Measurements from ENCODE around the gene TBCC.
"Not testable (repeated sequence)": the region's sequence is repeated elsewhere in the genome, so short reads cannot be mapped to it uniquely, and the experiment has no call there.

The TBCC gene

DNA sequence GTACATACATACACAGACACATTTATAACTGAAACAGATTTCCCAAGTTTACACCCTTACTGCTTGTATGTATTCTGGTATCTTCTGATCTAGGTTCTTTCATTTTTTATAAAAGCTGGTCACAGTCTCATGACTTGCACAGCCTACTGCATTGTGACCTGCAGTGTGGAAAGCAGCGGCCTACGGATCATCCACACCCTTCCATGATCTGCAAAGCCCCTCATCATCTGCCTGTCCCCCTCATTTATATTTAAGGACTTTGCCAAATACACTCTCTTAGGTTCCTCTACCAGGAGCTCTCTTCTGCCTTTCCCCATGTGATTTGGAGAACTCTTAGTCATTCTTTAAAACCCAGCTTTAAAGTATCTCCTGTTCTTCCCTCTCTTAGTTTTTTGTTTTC, 23.9 kb upstream of the TBCC start:
- DNase-seq = no peak

DNA sequence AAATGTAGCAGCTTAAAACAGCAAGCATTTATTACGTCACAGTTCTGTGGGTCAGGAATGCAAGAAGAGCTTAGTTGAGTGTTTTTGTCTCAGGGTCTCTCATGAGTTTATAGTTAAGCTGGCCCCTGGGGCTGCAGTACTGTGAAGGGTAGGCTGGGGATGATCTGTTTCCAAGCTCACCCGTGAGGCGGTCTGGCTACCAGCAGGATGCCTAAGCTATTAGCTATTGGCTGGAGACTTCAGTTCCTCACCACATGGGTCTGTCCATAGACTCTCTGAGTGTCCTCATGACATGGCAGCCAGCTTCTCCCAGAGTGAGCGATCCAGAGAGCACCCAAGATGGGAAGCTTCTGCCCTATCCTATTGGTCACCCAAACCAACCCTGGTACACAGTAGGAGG, 23.1 kb upstream of the TBCC start:
- DNase-seq = no peak

DNA sequence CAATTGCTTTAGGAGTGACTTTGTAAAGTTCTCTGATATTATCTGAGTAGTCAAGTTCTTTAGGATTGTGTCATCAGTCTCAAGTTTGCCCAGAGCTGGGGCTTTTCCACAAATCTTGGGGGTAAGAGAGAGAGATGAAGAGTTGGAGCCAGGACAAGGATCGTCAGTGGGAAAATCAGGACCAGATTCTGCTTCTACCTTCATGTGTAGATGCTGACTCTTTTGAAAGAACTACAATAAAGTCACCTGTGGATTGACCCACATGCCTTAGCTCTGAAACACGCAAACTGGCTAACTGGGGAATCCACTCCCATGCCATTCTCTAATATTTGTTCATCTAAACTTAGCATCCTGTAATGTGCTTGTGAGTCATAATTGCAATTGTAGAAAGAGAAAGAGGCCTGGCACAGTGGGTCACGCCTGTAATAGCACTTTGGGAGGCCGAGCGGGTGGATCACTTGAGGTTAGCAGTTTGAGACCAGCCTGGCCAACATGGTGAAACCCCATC, 20.3 kb upstream of the TBCC start:
- DNase-seq = no peak

DNA sequence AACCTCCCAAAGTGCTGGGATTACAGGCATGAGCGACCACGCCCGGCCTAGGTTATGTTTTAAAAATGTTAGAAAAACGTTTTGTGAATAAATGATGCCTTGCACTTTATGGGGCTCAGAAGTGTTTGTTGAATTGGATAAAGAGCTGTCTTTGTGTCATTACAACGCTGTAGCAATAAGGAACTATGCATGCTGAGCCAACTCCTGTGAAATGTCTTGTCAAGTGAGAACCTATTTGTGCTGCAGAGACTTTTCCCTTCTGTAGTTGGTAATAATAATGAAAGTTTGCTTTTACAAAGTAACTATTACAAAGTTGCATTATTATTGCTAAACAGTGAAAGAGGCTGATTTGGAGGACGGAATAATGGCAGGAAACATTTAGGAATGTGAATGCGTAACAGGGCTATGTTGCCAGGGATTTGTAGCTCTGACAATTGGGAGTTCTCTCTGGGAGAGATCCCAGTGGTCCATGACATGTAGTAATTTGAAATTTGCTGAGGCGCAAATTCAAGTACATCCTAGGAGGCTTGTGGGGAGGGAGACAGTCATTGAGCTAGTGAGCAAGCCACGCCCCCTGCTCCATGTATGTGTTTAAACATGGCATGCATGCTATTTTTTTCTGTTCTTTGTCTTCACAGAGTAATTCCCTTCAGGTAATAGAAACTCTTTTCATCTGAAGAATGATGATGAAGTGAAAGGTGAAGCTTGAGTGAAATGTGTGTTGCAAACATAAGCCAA, 19.2 kb upstream of the TBCC start:
- DNase-seq = no peak

DNA sequence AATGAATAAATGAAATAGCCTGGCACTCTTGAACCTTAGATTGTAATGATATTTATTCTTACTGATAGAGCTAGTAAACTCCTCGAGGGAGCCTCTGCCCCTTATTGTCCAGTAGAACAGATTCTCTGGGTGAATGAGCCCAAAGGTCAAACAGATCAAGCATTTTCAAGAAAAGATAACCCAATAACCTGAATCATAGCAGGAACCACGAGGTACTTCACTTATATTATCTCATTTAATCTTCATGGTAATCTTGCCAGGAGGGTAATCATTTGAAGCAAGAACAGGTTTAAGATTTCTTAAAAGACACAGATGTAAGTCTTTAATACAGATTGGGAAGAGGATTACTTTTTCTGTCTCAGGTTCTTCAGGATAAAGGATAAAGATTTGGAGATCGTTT, 17.0 kb upstream of the TBCC start:
- DNase-seq = no peak

DNA sequence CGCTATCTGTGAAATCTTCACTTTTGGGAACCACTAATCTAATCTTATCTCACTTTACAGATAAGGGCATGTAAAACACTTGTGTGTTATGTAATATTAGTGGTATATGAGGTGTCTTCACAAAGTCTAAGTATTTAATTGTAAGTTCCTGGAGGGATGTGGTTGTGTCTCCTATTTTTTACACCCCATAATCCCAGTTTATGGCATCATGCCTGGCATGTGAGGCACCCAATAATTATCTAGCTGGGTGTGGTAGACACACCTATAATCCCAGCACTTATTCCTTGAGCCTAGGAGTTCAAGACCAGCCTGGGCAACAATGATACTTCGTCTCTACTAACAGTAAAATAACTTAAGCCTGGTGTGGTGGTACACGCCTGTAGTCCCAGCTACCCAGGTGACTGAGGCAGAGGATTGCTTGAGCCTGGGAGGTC, 16.5 kb upstream of the TBCC start:
- no peak for DNase-seq

DNA sequence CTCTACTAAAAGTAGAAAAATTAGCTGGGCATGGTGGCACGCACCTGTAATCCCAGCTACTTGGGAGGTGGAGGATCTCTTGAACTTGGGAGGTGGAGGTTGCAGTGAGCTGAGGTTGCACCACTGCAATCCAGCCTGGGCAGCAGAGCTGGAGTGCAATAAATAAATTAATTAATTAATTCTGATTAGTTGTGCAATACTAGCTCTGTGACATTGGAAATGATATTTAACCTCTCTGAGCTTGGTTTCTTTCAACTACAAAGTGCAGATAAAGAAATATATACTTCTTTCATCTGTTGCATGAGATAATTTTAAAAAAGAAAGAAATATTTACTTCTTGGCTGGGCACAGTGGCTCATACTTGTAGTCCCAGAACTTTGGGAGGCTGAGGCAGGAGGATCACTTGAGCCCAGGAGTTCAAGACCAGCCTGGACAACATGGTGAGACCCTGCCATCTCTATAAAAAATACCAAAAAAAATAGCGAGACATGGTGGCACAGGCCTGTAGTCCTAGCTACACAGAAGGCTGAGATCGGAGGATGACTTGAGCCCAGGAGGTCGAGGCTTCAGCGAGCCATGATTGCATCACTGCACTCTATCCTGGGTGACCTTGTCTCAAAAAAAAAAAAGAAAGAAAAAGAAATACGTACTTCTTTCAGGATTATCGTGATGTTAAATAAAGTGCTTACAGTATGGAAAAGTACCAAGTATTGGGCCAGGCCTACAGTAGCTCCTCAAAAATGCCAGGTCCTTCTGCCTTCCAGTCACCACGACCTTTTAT, 15.6 kb upstream of the TBCC start:
- DNase-seq = no peak

DNA sequence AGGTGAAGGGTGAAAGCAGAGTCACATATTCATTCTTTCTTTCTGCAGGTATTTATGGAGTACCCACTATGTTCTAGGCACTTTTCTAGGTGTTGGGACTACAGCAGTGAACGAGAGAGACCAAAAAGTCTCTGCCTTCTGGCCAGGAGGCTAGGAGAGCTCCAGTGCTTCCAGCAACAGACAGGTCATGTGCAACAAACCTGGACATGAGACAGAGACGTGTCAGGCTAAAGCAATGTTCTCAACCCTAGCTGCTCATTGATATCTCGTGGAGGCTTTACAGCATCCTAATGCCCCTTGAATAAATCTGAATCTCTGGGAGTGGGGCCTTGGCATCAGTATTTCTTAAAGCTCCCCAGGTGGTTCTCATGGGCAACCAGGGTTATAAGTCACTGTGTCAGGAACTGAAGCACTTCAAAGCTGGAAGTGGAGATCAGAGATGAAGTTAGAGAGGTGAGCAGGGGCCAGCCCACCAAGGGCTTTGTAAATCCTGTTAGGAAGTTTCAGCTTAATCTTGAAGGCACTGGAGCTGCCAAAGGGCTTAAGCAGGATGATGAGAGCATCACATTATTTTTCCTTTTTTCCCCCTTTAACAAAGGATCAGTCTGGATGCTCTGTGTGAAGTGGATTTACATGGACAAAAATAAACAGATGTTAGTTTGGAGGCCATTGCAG, 13.0 kb upstream of the TBCC start:
- DNase-seq = no peak

DNA sequence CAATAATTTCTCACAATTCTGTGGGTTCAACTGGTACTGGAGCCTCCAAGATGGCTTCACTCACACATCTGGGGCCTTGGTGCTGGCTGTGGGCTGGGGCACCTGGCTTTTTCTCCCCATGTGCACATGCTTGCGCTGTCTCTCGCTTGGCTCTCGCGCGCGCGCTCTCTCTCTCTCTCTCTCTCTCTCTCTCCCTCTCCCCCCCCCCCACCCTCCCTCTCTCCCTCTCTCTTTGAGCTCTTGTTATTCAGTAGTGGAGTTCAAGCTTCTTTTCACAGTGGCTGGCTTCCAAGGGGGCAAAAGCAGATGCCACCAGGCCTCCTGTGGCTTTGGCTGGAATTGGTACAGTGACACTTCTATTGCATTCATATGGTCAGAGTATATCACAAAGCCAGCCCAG, 10.8 kb upstream of the TBCC start:
- no peak for DNase-seq

DNA sequence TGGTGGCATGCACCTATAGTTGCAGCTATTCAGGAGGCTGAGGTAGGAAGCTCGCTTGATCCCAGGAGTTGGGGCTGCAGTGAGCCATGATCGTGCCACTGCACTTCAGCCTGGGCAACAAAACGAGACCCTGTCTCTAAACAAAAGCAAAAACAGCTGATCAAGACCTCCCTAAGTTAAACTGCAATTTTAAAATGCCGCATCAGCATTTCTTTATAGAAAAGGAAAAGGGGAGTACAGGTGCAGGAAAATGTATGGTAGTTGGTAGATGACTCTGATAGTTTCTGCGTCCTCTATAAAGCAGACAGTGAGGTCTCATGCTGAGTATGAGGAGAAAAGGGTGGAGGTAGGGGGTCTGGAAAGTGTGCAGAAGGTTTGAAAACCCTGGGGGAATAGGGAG, 8.9 kb upstream of the TBCC start:
- DNase-seq = no peak

DNA sequence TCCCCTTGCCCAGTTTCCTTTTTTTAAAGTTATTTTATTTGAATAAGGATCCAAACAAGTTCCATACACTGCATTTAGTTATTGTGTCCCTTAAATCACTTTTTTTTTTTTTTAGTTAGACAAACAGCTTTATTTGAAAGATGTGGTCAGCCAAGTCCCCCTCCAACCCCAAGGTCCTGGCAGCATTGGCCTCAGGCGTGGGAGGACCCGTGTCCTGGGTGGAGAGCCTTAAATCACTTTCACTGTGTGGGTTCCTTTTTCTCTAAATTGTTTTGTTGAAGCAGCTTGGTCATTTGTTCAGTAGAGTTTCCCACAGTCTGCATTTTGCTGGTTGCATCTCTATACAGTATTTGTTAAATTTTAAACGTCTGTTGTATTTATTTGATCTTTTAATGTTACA, 5.2 kb upstream of the TBCC start:
- DNase-seq = no peak

DNA sequence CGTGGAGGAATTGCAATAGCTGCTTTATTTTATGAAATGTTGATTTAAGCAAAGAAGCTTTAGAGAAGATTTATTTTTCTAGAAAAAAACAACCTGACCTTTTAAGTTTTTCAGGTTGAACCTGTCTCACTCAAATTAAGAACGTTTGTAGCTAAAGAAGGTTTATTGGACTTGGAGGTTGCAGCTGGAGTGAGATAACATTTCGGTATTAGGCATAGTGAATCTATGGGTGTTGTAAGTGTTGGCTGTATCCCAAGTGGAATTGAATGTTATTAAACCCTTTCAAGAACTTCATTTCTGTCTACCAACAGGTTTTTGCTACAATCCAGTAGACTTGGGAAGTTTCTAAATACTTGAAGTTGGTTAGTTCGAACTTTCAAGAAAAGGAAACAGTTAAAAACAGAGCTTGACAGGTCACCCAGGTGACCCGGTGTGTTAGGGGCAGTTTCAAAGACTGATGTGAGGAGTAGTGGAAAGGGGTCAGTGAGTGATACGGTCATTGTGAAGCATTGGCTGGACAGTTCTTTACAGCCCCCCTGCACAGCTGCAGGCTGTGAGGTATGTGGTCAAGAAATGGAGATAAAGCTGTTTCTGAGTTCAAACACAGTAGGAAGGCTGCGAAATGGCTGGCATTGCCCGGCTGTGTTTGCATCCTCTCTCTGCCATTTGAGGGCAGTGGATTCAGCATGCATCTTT, 2.4 kb upstream of the TBCC start:
- DNase-seq = no peak

DNA sequence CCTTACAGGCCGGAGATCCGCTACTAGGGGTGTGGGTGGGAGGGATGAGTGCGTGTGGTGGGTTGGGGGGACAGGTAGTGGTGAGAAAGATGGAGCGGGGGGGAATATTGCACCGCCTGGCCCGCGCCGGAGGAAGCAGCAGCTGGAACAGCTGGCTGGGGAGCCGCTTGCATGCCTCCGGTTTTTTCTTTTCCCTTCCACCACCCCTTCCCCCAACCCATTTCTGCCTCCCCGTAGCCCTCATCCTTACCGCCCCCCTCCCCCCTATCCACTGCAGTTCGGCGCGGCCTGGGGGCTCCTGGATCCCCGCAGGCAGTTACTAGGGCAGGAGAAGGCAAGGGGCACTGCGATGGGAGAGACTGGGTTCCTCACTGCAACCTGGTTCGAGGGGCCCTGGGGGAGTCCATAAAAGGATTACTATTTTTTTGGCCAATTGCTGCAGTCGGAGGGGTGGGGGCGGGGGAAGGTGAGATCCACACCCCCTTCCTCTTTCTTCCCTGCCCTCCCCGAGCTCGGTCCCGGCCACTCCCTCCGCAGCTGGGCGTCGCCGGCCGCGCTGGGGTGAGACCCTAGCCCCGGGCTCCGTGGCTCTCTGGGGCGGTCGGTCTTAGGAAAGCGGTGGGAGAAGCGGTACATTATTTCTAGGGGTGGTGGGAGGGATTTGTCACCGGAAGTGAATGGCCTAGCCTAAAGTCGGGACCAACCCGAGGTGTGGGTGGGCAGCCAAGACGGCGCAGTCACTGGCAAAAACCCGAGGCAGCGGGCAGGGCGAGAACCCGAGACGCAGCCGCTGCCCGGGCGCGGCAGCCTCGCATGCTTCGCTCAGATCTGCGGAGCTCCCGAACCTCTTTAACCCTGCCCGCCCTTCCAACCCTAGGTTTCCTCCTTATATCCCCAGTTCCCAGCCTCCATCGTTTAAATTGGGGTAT, 824 bp upstream of the TBCC start:
- peak; percentile 81 for DNase-seq

DNA sequence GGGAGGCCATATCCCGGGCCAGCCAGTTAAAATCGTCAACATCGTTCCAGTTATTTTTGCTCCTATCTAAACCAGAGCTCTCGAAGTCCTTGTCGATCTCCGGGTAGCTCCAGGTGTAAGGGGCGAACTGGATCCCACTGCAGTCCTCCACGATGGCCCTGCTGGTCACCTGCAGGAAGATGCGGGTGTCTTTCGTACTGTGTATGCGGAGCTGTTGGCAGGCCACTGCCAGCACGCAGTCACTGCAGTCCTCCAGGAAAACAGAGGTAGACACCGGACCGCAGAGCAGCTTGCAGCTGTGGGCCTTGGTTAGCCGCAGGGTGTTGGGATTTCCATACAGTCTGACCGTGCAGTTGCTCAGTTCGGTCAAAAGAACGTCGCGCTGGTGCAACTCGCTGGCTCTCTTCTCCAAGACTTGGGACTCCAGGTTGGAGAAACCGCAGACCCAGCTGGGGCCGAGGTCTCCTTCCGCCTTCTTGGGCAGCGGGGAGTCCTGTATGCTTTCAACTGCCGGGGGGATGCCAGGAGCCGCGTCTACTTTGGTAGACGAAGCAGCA, 742 bp downstream of the TBCC start:
- DNase-seq = peak; percentile 37

DNA sequence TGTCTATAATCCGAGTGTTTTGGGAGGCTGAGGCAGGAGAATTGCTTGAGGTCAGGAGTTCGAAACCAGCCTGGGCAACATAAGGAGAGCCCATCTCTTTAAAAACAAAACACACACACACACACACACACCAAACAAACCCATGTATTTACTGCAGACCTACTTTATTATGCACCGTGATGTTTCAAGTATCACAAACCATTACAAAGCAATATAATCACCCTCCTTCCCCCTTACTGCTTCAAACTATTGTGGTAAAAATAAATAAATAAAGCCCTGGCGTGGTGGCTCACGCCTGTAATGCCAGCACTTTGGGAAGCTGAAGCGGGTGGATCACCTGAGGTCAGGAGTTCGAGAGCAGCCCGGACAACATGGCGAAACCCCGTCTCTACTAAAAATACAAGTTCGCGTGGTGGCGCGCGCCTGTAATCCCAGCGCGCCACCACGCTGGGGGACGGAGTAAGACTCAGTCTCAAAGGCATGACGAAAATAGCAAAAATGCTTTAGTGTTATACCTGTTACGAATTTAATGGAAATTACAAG, 1.5 kb downstream of the TBCC start:
- DNase-seq = no peak

DNA sequence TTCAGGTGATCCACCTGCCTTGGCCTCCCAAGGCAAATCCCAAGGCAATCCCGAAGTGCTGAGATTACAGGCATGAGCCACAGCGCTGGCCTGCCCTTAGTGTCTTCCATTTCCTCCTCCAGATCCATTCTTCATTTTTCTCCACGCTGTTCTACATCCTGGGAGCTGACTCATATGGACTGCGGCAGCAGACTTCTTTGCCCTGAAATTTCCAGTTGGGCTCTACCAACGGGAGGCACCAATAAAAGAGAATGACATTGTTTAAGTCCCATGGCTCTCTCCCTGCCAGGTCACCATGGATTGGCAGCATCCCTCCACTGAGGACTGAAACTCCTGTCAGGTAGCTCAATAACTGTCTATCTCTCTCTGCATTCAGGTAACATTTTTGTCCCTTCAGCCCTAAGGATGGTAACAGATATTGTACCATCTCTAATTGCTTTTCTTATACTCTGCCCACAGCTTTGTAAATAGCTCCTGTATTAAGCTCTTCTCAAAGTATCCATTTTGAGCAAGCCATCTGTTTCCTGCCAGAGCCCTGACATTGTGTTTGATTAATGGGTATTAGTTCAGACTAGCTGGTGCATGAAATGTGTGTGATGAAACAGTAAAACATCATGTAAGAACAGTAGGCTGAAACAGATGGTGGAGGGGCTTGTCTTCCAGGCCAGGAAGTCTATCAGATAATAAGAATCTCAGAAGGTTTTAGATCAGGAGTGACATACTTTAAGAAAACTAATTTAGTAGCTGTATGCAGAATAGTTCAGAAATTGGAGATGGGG, 3.6 kb downstream of the TBCC start:
- DNase-seq = no peak

DNA sequence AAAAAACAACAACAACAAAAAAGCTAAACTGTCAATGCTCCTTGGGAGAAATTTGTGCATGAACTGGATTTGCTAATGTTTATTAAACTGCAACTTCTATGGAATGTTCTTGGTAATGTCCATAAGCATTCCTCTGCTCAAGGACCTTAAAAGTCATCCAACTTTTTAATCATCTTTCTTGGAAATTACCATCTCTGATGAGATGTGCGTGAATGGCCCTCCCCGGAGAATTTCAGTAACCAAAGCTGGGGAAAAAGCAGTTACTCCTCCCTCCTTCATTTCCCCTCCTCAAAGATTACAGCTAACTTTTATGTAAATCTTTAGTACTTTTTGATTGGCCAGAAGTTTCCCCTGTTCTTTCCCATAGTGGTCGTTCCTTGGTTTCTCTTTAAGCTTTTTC, 5.2 kb downstream of the TBCC start:
- DNase-seq = no peak

DNA sequence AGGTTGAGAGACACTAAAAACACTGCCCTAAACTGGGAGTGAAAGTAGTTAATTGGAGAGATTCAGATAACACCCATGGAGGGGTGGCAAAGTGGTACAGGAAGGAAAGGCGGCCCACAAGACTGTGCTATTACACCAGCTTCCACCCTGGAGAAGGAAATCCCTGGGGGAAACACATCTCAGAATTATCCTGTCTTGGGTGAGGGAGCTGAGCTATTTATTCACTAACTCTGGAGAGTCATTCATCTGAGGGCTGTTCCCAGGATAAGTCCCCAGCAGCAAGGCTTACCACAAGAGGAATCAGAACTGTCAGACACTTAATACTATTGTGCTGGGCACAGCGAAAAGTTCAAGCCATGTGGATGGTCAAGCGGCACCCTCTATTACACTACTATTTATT, 9.9 kb downstream of the TBCC start:
- no peak for DNase-seq

DNA sequence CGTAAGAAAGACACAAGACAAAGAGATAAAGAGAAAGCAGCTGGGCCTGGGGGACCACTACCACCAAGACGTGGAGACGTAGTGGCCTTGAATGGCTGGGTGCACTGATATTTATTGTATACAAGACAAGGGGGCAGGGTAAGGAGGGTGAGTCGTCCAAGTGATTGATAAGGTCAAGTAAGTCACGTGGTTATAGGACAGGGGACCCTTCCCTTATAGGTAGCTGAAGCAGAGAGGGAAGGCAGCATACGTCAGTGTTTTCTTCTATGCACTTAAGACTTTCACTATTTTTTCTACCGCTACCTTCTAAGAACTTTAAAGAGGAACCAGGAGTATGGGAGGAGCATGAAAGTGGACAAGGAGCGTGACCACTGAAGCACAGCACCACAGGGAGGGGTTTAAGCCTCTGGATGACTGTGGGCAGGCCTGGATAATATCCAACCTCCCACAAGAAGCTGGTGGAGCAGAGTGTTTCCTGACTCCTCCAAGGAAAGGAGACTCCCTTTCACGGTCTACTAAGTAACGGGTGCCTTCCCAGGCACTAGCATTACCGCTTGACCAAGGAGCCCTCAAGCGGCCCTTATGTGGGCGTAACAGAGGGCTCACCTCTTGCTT, 11.9 kb downstream of the TBCC start:
- DNase-seq = not testable (repeated sequence)

DNA sequence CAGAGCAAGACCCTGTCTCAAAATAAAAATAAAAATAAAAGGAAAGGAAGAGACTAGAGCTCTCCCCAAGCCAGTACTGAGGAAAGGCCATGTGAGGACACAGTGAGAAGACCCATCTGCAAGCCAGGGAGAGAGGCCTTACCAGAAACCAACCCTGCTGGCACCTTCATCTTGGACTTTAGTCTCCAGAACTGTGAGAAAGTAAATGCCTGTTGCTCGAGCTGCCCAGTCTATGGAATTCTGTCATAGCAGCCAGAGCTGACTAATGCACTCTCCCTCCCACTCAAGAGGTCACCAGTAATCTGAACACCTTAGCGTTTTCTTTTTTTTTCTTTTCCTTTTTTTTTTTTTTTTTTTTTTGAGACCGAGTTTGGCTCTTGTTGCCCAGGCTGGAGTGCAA, 16.2 kb downstream of the TBCC start:
- no peak for DNase-seq

All from activated naive CD4-positive, alpha-beta T cell treated with Interleukin-2 at 50 U/mL for 16 hours (primary cell).